ENCODE data around the gene RGS3.

- TF ChIP-seq POLR2A (IDR thresholded peaks at IDR 0.05) (no peak), CTCF (IDR thresholded peaks at IDR 0.05) (no peak)
Measured at GRCh38 chr9:113623851-113624485, 160.4 kb downstream of the RGS3 start.

Data from gastroesophageal sphincter (tissue), 3 donors.